Nephron (organoid): ENCODE measurements around the gene OTUD5.
A peak's percentile ranks its signal among the peaks of the same experiment; 100 is the strongest.

Experiments used
- H3K27ac Mint-ChIP-seq, 3 experiments: 2 replicates each; pipeline ENCODE4 v1.8.0; 2020; ENCODE audit warnings: mixed read lengths in 3 of 3, mild to moderate bottlenecking in 2 of 3, moderate library complexity in 1 of 3
- H3K27me3 Mint-ChIP-seq: 2 replicates; pipeline ENCODE4 v1.8.0; 2021; ENCODE audit warnings: low read depth, mild to moderate bottlenecking, moderate library complexity, mixed read lengths
- H3K36me3 Mint-ChIP-seq: 2 replicates; pipeline ENCODE4 v1.8.0; 2020; ENCODE audit warnings: low read depth, mixed read lengths
- H3K4me1 Mint-ChIP-seq: 2 replicates; pipeline ENCODE4 v1.8.0; 2020; ENCODE audit warnings: mixed read lengths
- H3K4me3 Mint-ChIP-seq, 3 experiments: 2 replicates each; pipeline ENCODE4 v1.8.0; 2020; ENCODE audit warnings: mild to moderate bottlenecking in 3 of 3, mixed read lengths in 3 of 3, moderate library complexity in 2 of 3
- H3K9me3 Mint-ChIP-seq: 2 replicates; pipeline ENCODE4 v1.8.0; 2020; ENCODE audit warnings: mixed read lengths
- CTCF ChIP-seq, 3 experiments: fragments of 200-600 bp; sonication (generic); IDR thresholded peaks; one replicate each; pipeline ENCODE4 v1.5.0; 2021; ENCODE audit warnings: antibody characterized with exemption in 3 of 3; ENCODE audit not compliant: unreplicated experiment in 3 of 3

The OTUD5 gene

DNA sequence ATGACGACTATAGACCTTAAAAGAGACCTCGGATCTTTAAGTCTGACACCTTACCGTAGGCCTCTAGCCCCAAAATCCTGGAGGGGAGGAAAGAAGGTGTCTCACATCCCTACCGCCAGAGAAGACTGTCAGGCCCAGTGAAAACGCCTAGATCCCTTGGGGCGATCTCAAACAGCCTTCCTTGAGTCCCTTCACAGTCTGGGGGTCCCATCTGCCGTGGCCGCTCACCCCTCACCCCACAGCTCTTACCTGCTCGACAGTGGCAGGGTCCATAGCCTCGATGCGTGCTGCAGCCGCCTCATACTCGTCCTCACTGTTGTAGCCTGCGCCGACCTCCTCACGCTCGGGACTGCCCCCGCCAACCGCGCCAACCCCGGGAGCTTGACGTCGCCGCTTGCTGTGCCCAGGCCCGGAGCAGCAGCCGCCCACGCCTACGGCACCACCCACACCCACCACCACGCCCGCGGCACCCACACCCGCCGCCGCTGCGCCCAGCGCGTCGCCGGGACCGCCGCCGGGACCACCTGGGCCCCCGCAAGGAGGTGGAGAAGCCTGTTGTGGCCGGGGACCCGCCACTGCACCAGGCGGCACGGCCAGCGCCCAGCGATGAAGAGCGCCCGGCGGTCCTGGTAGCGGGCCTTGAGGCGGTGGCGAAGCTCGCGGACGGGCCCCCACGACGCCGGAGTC, 536 bp downstream of the OTUD5 start:
- Mint-ChIP-seq H3K27ac (peak overlapping the region; percentile 23 to 65 (median 64)), H3K27me3 (no peaks in the 10 kb centered on the region), H3K9me3 (no peaks in the 10 kb centered on the region), H3K36me3 (peaks cover 10% of the 10 kb centered on the region), H3K4me1 (peaks cover 52% of the 10 kb centered on the region), H3K4me3 (peak overlapping the region; percentile 75 to 88 (median 85))
- TF ChIP-seq CTCF (IDR thresholded peaks at IDR 0.05; ENCODE audit: unreplicated experiment in 3 of 3), result no peak

GRCh38 chrX:48948589-48948988, 8.8 kb downstream of the OTUD5 start:
- Mint-ChIP-seq H3K4me1 (peaks cover 16% of the 10 kb centered on the region), H3K36me3 (peaks cover 9% of the 10 kb centered on the region), H3K27ac (no peak overlapping the region), H3K27me3 (no peaks in the 10 kb centered on the region), H3K4me3 (no peak overlapping the region), H3K9me3 (peaks cover 7% of the 10 kb centered on the region)
- no peak for TF ChIP-seq CTCF (IDR thresholded peaks at IDR 0.05; ENCODE audit: unreplicated experiment in 3 of 3)

DNA sequence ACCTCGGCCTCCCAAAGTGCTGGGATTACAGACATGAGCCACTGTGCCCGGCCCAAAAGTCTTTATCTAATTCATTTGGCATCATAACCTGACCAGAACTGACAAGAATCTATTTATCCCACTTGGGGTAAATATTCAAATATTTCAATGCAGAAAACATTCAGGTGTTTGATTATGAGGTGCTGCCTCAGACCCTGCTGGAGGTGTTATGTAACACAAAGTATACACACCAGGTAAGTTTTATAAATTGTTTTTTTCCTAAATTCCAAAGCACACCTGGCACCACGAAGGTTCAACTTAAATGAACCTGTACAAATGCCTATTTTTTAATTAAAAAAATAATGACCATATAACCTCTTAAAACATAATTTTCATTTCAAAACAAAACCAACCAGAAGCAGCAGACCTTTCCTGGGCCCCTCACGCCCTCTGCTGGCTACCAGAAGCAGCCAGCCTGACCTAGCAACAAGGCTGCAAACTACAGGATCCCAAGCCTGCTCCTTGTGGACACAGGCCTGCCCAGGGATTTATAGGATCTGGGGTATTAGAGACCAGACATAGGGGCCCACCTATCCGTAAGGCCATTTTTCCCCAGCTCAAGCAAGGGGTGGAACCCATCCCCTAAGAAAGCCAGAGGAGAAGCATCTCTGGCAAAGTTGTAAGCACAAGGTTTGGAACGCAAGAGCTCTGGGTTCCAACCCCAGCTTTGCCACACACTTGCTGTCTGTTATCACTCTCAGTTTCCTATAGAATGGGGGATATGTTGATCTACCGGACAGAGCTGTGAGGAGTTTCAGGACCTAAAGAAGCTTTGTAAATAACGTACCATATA, 11.7 kb downstream of the OTUD5 start:
- H3K27ac Mint-ChIP-seq, result no peak overlapping the region
- TF ChIP-seq CTCF (IDR thresholded peaks at IDR 0.05; ENCODE audit: unreplicated experiment in 3 of 3), result peak; percentile 58 to 70 (median 67)
- peaks cover 23% of the 10 kb centered on the region for H3K36me3 Mint-ChIP-seq
- no peaks in the 10 kb centered on the region for H3K27me3 Mint-ChIP-seq
- no peak overlapping the region for H3K4me3 Mint-ChIP-seq
- H3K4me1 Mint-ChIP-seq, result no peaks in the 10 kb centered on the region
- H3K9me3 Mint-ChIP-seq, result peaks cover 9% of the 10 kb centered on the region

DNA sequence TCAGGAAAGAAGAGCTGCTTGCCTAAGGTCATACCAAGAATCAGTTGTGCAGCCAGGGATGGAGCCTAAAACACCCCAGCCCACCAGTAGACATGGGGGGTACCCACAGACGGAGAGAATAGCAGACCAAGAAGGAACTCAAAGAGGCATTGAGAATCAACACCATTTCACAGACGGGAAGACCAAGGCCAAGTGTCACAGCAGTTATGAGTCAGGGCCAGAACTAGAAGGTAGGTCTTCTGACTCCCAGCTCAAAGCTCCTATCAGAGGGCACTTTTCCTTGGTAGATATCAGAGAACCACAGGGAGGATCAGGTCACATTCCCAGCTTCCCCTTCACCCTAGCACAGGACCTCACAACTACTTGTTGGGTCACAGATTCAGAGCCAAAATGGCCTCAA, 14.5 kb downstream of the OTUD5 start:
- H3K4me1 Mint-ChIP-seq, result peaks cover 7% of the 10 kb centered on the region
- no peaks in the 10 kb centered on the region for H3K27me3 Mint-ChIP-seq
- H3K27ac Mint-ChIP-seq, result no peak overlapping the region
- TF ChIP-seq CTCF (IDR thresholded peaks at IDR 0.05; ENCODE audit: unreplicated experiment in 3 of 3), result no peak
- H3K9me3 Mint-ChIP-seq, result peaks cover 9% of the 10 kb centered on the region
- peaks cover 19% of the 10 kb centered on the region for H3K36me3 Mint-ChIP-seq
- no peak overlapping the region for H3K4me3 Mint-ChIP-seq

- no peaks in the 10 kb centered on the region for H3K27me3 Mint-ChIP-seq
- H3K27ac Mint-ChIP-seq, result no peak overlapping the region
- no peak overlapping the region for H3K4me3 Mint-ChIP-seq
- peaks cover 7% of the 10 kb centered on the region for H3K4me1 Mint-ChIP-seq
- H3K9me3 Mint-ChIP-seq, result peaks cover 5% of the 10 kb centered on the region
- peaks cover 24% of the 10 kb centered on the region for H3K36me3 Mint-ChIP-seq
- TF ChIP-seq CTCF (IDR thresholded peaks at IDR 0.05; ENCODE audit: unreplicated experiment in 3 of 3), result no peak
Observed at GRCh38 chrX:48940404-48940955, 16.9 kb downstream of the OTUD5 start.
